Suprapubic skin (tissue), 4 donors: ENCODE data around the gene PPIF. TPM values are rescaled to one million over a fixed set of nuclear protein-coding genes. Genes with fewer than 3 reads are reported as not detected.

Source experiments
- DNase-seq, 2 donors: peaks; one replicate each; pipeline ENCODE4 v3.0.0-alpha.2; 2019; ENCODE audit warnings: low spot score in 2 of 2
- H3K27ac ChIP-seq: fragments of 200-600 bp; sonication (generic); one replicate; pipeline ENCODE4 v1.5.1; 2019
- H3K27me3 ChIP-seq: fragments of 200-600 bp; sonication (generic); one replicate; pipeline ENCODE4 v1.5.1; 2019
- H3K36me3 ChIP-seq: fragments of 200-600 bp; sonication (generic); one replicate; pipeline ENCODE4 v1.5.1; 2019
- H3K4me1 ChIP-seq: fragments of 200-600 bp; sonication (generic); one replicate; pipeline ENCODE4 v1.5.1; 2019
- H3K4me3 ChIP-seq: fragments of 200-600 bp; sonication (generic); one replicate; pipeline ENCODE4 v1.5.1; 2019; ENCODE audit warnings: mild to moderate bottlenecking
- H3K9me3 ChIP-seq: fragments of 200-600 bp; sonication (generic); one replicate; pipeline ENCODE4 v1.5.1; 2019
- EP300 ChIP-seq: sonication (generic); formaldehyde crosslinking; IDR thresholded peaks from one replicate; pipeline ENCODE4 v1.6.1; 2017; ENCODE audit warnings: antibody characterized with exemption
- POLR2A ChIP-seq, 2 donors: fragments of 450-650 bp; IDR thresholded peaks; one replicate each; pipeline ENCODE4 v1.6.1; 2017; ENCODE audit warnings: antibody characterized with exemption in 2 of 2, mild to moderate bottlenecking in 2 of 2, moderate library complexity in 2 of 2
- POLR2AphosphoS5 ChIP-seq, 3 donors: sonication (generic); formaldehyde crosslinking; IDR thresholded peaks; one replicate each; pipeline ENCODE4 v1.6.1; 2017; ENCODE audit warnings: antibody characterized with exemption in 3 of 3
- WGBS: methylation state at CpG from one replicate; pipeline ENCODE4 v1.1.5; 2018; 5-methylcytosine and 5-hydroxymethylcytosine counted together
- total RNA-seq, 4 donors: library from RNA; depleted of rRNA; stranded (reverse); fragments of >200 nt; gene quantifications; one replicate each; pipeline ENCODE4 v1.1.0, GENCODE V29; 2016
- TF ChIP-seq, protein P1 (sequence below), 2 donors: fragments of 200-600 bp in 1 of 2; fragments of 450-650 bp in 1 of 2; sonication (generic) in 1 of 2; IDR thresholded peaks; one replicate each; pipeline ENCODE4 v1.5.1; 2016 to 2019; ENCODE audit warnings: antibody characterized with exemption in 2 of 2, mild to moderate bottlenecking in 1 of 2, moderate library complexity in 1 of 2

PPIF gene
- total RNA-seq, 4 donors from 2014 or later: 41.0 to 92.8 (median 71.1) TPM

DNA sequence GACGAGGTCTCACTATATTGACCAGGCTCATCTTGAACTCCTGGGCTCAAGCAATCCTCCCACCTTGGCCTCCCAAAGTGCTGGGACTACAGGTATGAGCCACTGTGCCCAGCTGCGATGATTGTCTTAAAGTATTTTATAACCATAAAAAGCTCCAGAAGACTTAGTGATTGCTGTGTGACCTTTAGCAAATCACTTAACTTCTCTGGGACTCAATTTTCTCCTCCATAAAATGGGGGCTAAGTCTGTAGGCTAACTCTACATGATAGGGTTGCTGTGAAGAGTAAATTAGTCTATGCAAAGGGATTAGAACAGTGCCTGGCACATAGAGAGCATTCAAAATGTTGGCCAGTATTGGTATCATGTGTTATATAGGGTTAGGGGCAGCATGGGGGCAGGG lies 42.8 kb downstream of the PPIF start:
- 92% methylated on average over 2 of the region's 2 CpGs for WGBS
- Histone ChIP-seq H3K27ac (no peak overlapping the region), H3K4me3 (no peak overlapping the region)

GRCh38 chr10:79390551-79391229 lies 43.4 kb downstream of the PPIF start:
- no peak for TF ChIP-seq POLR2AphosphoS5 (IDR thresholded peaks at IDR 0.05)
- TF ChIP-seq, protein P1, sequence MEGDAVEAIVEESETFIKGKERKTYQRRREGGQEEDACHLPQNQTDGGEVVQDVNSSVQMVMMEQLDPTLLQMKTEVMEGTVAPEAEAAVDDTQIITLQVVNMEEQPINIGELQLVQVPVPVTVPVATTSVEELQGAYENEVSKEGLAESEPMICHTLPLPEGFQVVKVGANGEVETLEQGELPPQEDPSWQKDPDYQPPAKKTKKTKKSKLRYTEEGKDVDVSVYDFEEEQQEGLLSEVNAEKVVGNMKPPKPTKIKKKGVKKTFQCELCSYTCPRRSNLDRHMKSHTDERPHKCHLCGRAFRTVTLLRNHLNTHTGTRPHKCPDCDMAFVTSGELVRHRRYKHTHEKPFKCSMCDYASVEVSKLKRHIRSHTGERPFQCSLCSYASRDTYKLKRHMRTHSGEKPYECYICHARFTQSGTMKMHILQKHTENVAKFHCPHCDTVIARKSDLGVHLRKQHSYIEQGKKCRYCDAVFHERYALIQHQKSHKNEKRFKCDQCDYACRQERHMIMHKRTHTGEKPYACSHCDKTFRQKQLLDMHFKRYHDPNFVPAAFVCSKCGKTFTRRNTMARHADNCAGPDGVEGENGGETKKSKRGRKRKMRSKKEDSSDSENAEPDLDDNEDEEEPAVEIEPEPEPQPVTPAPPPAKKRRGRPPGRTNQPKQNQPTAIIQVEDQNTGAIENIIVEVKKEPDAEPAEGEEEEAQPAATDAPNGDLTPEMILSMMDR (IDR thresholded peaks at IDR 0.05): peak in 1 of 2 donors; percentile 6
- Histone ChIP-seq H3K4me3 (no peak overlapping the region), H3K4me1 (peaks cover 11% of the 10 kb centered on the region), H3K36me3 (peaks cover 18% of the 10 kb centered on the region), H3K27me3 (no peaks in the 10 kb centered on the region), H3K9me3 (no peaks in the 10 kb centered on the region), H3K27ac (no peak overlapping the region)
- WGBS: 69% methylated on average over 14 of the region's 16 CpGs
- DNase-seq: peak; percentile 60 to 75

More for the DNA sequence above, 42.8 kb downstream of the PPIF start:
- no peaks in the 10 kb centered on the region for H3K27me3 ChIP-seq
- peaks cover 11% of the 10 kb centered on the region for H3K4me1 ChIP-seq
- H3K9me3 ChIP-seq: no peaks in the 10 kb centered on the region
- DNase-seq: peak in 1 of 2 donors; percentile 45
- H3K36me3 ChIP-seq: peaks cover 20% of the 10 kb centered on the region
- TF ChIP-seq POLR2AphosphoS5 (IDR thresholded peaks at IDR 0.05) (no peak), POLR2A (IDR thresholded peaks at IDR 0.05) (no peak), EP300 (no peak)
- TF ChIP-seq, protein P1 (IDR thresholded peaks at IDR 0.05): no peak

GRCh38 chr10:79391231-79392019 lies 44.2 kb downstream of the PPIF start:
- Histone ChIP-seq H3K9me3 (no peaks in the 10 kb centered on the region), H3K27ac (peak overlapping the region; percentile 26), H3K4me3 (no peak overlapping the region), H3K36me3 (peaks cover 12% of the 10 kb centered on the region), H3K4me1 (peaks cover 12% of the 10 kb centered on the region), H3K27me3 (no peaks in the 10 kb centered on the region)
- WGBS: 78% methylated on average over 10 of the region's 12 CpGs
- TF ChIP-seq, protein P1 (IDR thresholded peaks at IDR 0.05): no peak
- TF ChIP-seq EP300: no peak
- TF ChIP-seq POLR2A (IDR thresholded peaks at IDR 0.05): no peak
- no peak for TF ChIP-seq POLR2AphosphoS5 (IDR thresholded peaks at IDR 0.05)
- DNase-seq: peak; percentile 65 to 74

GRCh38 chr10:79392020-79392398 lies 44.7 kb downstream of the PPIF start:
- peaks cover 12% of the 10 kb centered on the region for H3K36me3 ChIP-seq
- peak in 1 of 2 donors; percentile 77 for DNase-seq

More at GRCh38 chr10:79392020-79392398, 44.7 kb downstream of the PPIF start:
- no peaks in the 10 kb centered on the region for H3K27me3 ChIP-seq
- no peak overlapping the region for H3K4me3 ChIP-seq
- TF ChIP-seq POLR2A (IDR thresholded peaks at IDR 0.05) (no peak), EP300 (no peak)
- TF ChIP-seq, protein P1 (IDR thresholded peaks at IDR 0.05): no peak
- 80% methylated on average over 13 of the region's 14 CpGs for WGBS
- H3K27ac ChIP-seq: peak overlapping the region; percentile 38
- H3K4me1 ChIP-seq: peaks cover 18% of the 10 kb centered on the region
- no peaks in the 10 kb centered on the region for H3K9me3 ChIP-seq
